HG02870 (cell line): ENCODE measurements around the gene PLBD2.

Source experiments
- ATAC-seq: cut with Tn5 transposase; IDR thresholded peaks from one replicate; pipeline ENCODE4 v1.9.1; 2021; ENCODE audit warnings: mild to moderate bottlenecking, moderate library complexity; ENCODE audit not compliant: unreplicated experiment

The PLBD2 gene

GRCh38 chr12:113439606-113440030 lies 81.2 kb downstream of the PLBD2 start:
- ATAC-seq = no peak

GRCh38 chr12:113440336-113440735 lies 81.9 kb downstream of the PLBD2 start:
- no peak for ATAC-seq
